ENCODE measurements around the gene B4GALT7. TPM values are rescaled to one million over a fixed set of nuclear protein-coding genes. Genes with fewer than 3 reads are reported as not detected.

Gene B4GALT7
- total RNA-seq, 2 donors from 2014 or later = 27.4 to 33.7 TPM

DNA sequence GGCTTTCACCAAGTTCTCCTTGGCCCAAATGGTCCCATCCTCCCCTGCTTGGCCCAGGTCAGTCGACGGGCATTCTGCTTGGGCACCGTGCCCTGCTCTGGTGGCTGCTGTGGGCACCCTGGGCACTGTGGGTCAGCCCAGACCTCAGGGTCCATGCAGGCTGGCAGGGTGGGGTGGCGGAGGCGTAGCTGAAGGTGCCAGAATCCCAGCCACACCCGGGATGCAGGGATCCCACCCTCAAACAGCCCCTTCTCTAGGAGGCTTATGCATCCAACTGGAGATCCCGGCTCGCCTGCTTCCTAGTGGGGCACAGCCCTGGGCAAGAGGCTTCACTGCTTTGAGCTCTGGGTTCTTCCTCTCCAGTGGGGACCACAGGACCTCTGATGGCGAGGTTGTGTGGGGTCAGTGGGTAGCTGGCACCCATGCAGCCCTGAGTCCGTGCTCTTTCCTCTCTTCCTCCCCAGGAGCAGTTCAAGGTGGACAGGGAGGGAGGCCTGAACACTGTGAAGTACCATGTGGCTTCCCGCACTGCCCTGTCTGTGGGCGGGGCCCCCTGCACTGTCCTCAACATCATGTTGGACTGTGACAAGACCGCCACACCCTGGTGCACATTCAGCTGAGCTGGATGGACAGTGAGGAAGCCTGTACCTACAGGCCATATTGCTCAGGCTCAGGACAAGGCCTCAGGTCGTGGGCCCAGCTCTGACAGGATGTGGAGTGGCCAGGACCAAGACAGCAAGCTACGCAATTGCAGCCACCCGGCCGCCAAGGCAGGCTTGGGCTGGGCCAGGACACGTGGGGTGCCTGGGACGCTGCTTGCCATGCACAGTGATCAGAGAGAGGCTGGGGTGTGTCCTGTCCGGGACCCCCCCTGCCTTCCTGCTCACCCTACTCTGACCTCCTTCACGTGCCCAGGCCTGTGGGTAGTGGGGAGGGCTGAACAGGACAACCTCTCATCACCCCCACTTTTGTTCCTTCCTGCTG lies 9.4 kb downstream of the B4GALT7 start:
- Mint-ChIP-seq H3K27ac (no peak overlapping the region), H3K4me1 (peaks cover 2% of the 10 kb centered on the region), H3K9me3 (no peaks in the 10 kb centered on the region), H3K4me3 (no peak overlapping the region), H3K27me3 (ENCODE audit: insufficient read depth) (no peaks in the 10 kb centered on the region), H3K36me3 (ENCODE audit: low read depth) (peaks cover 15% of the 10 kb centered on the region)
- H3K4me1 ChIP-seq (ENCODE audit: control insufficient read depth, insufficient read depth, low read length) = no peaks in the 10 kb centered on the region
- H3K9me3 ChIP-seq (ENCODE audit: control insufficient read depth, low read length) = no peaks in the 10 kb centered on the region
- no peaks in the 10 kb centered on the region for H3K27me3 ChIP-seq (ENCODE audit: control insufficient read depth, insufficient read depth, low read length, poor library complexity, severe bottlenecking)
- no peak for DNase-seq
- peaks cover 6% of the 10 kb centered on the region for H3K36me3 ChIP-seq (ENCODE audit: control insufficient read depth, insufficient read depth, low read length)
- 93 to 95% methylated on average over 7 to 21 of the region's 21 CpGs for WGBS, 2 experiments (ENCODE audit: insufficient coverage in 1 of 2, insufficient read length in 1 of 2)
- no peak overlapping the region for H3K4me3 ChIP-seq (ENCODE audit: low read length)
- H3K9ac ChIP-seq (ENCODE audit: extremely low read depth, low read length, poor library complexity, severe bottlenecking) = no peak overlapping the region
- TF ChIP-seq, protein P1, sequence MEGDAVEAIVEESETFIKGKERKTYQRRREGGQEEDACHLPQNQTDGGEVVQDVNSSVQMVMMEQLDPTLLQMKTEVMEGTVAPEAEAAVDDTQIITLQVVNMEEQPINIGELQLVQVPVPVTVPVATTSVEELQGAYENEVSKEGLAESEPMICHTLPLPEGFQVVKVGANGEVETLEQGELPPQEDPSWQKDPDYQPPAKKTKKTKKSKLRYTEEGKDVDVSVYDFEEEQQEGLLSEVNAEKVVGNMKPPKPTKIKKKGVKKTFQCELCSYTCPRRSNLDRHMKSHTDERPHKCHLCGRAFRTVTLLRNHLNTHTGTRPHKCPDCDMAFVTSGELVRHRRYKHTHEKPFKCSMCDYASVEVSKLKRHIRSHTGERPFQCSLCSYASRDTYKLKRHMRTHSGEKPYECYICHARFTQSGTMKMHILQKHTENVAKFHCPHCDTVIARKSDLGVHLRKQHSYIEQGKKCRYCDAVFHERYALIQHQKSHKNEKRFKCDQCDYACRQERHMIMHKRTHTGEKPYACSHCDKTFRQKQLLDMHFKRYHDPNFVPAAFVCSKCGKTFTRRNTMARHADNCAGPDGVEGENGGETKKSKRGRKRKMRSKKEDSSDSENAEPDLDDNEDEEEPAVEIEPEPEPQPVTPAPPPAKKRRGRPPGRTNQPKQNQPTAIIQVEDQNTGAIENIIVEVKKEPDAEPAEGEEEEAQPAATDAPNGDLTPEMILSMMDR (conservative IDR thresholded peaks at IDR 0.05) = no peak
- H3K27ac ChIP-seq (ENCODE audit: low read depth, low read length) = no peak overlapping the region

DNA sequence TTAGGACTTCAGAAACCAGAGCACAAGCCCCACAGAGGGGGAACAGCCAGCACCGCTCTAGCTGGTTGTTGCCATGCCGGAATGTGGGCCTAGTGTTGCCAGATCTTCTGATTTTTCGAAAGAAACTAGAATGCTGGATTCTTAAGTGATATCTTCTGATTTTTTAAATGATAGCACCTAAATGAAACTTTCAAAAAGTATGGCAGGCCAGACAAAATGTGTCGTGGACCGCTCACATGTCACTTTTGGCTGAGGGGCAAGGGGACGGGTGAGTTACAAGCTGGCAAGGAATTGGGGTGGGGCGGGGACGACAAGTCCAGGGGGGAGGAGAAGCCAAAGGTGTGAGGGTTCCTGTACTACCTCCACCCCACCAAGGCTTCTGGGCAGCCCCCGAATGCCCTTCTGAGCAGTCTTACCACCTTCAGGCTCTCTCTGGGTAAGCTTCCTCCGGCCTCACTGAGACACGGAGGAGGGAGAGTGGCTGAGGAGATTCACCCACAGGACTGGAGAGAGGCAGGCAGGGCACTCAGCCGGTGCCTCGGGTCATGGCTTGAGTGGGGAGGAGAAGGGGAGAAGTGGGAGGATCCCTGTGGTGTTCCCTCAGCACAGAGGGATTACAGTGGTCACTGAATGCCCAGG lies 10.3 kb downstream of the B4GALT7 start:
- H3K27ac Mint-ChIP-seq = no peak overlapping the region
- no peak for DNase-seq
- WGBS, 2 experiments (ENCODE audit: insufficient coverage in 1 of 2, insufficient read length in 1 of 2) = 83 to 100% methylated on average over 4 to 11 of the region's 13 CpGs
- H3K4me3 Mint-ChIP-seq = no peak overlapping the region
- no peak overlapping the region for H3K27ac ChIP-seq (ENCODE audit: low read depth, low read length)
- H3K36me3 ChIP-seq (ENCODE audit: control insufficient read depth, insufficient read depth, low read length) = peaks cover 6% of the 10 kb centered on the region
- no peak overlapping the region for H3K4me3 ChIP-seq (ENCODE audit: low read length)
- H3K36me3 Mint-ChIP-seq (ENCODE audit: low read depth) = peaks cover 13% of the 10 kb centered on the region
- H3K9me3 Mint-ChIP-seq = no peaks in the 10 kb centered on the region
- H3K4me1 Mint-ChIP-seq = peaks cover 2% of the 10 kb centered on the region
- no peak overlapping the region for H3K9ac ChIP-seq (ENCODE audit: extremely low read depth, low read length, poor library complexity, severe bottlenecking)
- no peaks in the 10 kb centered on the region for H3K4me1 ChIP-seq (ENCODE audit: control insufficient read depth, insufficient read depth, low read length)
- no peaks in the 10 kb centered on the region for H3K9me3 ChIP-seq (ENCODE audit: control insufficient read depth, low read length)
- TF ChIP-seq, protein P1 (conservative IDR thresholded peaks at IDR 0.05) = no peak
- no peaks in the 10 kb centered on the region for H3K27me3 ChIP-seq (ENCODE audit: control insufficient read depth, insufficient read depth, low read length, poor library complexity, severe bottlenecking)
- no peaks in the 10 kb centered on the region for H3K27me3 Mint-ChIP-seq (ENCODE audit: insufficient read depth)

DNA sequence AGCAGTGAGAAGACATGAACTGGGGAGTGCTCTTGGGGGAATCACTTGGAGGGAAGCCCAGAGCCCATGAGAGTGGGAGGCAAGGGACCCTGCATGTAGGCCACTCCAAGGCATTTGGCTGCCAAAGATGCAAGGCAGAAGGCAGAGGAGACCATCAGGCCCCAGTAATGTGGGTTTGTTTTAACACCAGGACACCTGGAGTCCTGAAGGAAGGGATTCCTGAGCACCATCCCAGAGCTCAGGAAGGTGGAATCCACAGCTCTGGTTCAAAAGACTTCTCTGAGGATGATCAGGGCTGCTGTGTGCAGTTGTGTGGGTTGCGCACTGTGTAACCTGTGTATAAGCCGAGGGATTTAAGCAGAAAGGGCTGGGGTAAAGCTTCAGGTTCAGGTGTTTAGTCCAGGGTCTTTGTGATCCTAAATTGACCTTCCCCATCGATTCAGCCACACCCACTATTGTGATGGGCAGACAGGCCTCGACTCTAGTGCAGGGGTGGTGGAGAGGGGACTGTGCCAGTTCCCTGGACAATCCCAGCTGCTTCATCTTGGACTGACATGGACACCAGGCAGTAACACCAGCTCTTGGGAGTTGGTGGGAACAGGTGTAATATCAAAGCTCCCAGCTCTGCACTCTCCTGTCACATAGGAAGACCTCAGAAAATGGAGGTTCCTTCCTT lies 11.0 kb downstream of the B4GALT7 start:
- Histone ChIP-seq H3K9me3 (ENCODE audit: control insufficient read depth, low read length) (no peaks in the 10 kb centered on the region), H3K4me1 (ENCODE audit: control insufficient read depth, insufficient read depth, low read length) (no peaks in the 10 kb centered on the region), H3K27ac (ENCODE audit: low read depth, low read length) (no peak overlapping the region), H3K4me3 (ENCODE audit: low read length) (no peak overlapping the region), H3K27me3 (ENCODE audit: control insufficient read depth, insufficient read depth, low read length, poor library complexity, severe bottlenecking) (no peaks in the 10 kb centered on the region), H3K9ac (ENCODE audit: extremely low read depth, low read length, poor library complexity, severe bottlenecking) (no peak overlapping the region), H3K36me3 (ENCODE audit: control insufficient read depth, insufficient read depth, low read length) (peaks cover 6% of the 10 kb centered on the region)
- Mint-ChIP-seq H3K27ac (no peak overlapping the region), H3K36me3 (ENCODE audit: low read depth) (peaks cover 6% of the 10 kb centered on the region), H3K4me3 (no peak overlapping the region), H3K9me3 (no peaks in the 10 kb centered on the region), H3K27me3 (ENCODE audit: insufficient read depth) (no peaks in the 10 kb centered on the region), H3K4me1 (peaks cover 2% of the 10 kb centered on the region)
- TF ChIP-seq, protein P1 (conservative IDR thresholded peaks at IDR 0.05) = no peak
- 95 to 100% methylated on average over 2 to 4 of the region's 4 CpGs for WGBS, 2 experiments (ENCODE audit: insufficient coverage in 1 of 2, insufficient read length in 1 of 2)
- DNase-seq = no peak
